Neural crest cell (in vitro differentiated cells): ENCODE data around the gene MCMBP. TPM values are rescaled to one million over a fixed set of nuclear protein-coding genes. Genes with fewer than 3 reads are reported as not detected.

Experiments
- DNase-seq: peaks from one replicate; pipeline ENCODE4 v3.0.0; 2021; ENCODE audit warnings: low read depth, mixed read lengths, low spot score
- H3K27ac Mint-ChIP-seq: one replicate; pipeline ENCODE4 v1.8.0; 2021; ENCODE audit warnings: mild to moderate bottlenecking, mixed read lengths; ENCODE audit not compliant: unreplicated experiment
- H3K27me3 Mint-ChIP-seq: 2 replicates; pipeline ENCODE4 v1.8.0; 2021; ENCODE audit warnings: low read depth, mild to moderate bottlenecking, mixed read lengths
- H3K36me3 Mint-ChIP-seq: 2 replicates; pipeline ENCODE4 v1.8.0; 2021; ENCODE audit warnings: low read depth, mild to moderate bottlenecking, mixed read lengths
- H3K4me1 Mint-ChIP-seq: 2 replicates; pipeline ENCODE4 v1.8.0; 2021; ENCODE audit warnings: mixed read lengths
- H3K4me3 Mint-ChIP-seq: one replicate; pipeline ENCODE4 v1.8.0; 2021; ENCODE audit warnings: mild to moderate bottlenecking, mixed read lengths
- H3K9me3 Mint-ChIP-seq: 2 replicates; pipeline ENCODE4 v1.8.0; 2021; ENCODE audit warnings: mixed read lengths
- CTCF ChIP-seq: fragments of 200-600 bp; sonication (generic); conservative IDR thresholded peaks from 2 replicates; pipeline ENCODE4 v1.5.0; 2021; ENCODE audit warnings: antibody characterized with exemption, mild to moderate bottlenecking
- total RNA-seq: library from RNA; stranded (reverse); gene quantifications from 2 replicates; pipeline ENCODE4 v1.2.1, GENCODE V29; 2021

MCMBP gene
- total RNA-seq, 1 donor from 2014 or later = 93.3 TPM

- Mint-ChIP-seq H3K9me3 (no peaks in the 10 kb centered on the region), H3K4me1 (no peaks in the 10 kb centered on the region), H3K27me3 (no peaks in the 10 kb centered on the region), H3K27ac (no peak overlapping the region), H3K4me3 (no peak overlapping the region), H3K36me3 (peaks cover 25% of the 10 kb centered on the region)
- no peak for TF ChIP-seq CTCF
- no peak for DNase-seq
Observed at GRCh38 chr10:119849031-119849789, 23.4 kb downstream of the MCMBP start.

GRCh38 chr10:119845656-119846055 is 27.0 kb downstream of the MCMBP start:
- no peak for DNase-seq
- Mint-ChIP-seq H3K4me3 (no peak overlapping the region), H3K4me1 (no peaks in the 10 kb centered on the region), H3K27me3 (no peaks in the 10 kb centered on the region), H3K36me3 (peaks cover 29% of the 10 kb centered on the region), H3K27ac (no peak overlapping the region), H3K9me3 (no peaks in the 10 kb centered on the region)
- TF ChIP-seq CTCF = no peak

DNA sequence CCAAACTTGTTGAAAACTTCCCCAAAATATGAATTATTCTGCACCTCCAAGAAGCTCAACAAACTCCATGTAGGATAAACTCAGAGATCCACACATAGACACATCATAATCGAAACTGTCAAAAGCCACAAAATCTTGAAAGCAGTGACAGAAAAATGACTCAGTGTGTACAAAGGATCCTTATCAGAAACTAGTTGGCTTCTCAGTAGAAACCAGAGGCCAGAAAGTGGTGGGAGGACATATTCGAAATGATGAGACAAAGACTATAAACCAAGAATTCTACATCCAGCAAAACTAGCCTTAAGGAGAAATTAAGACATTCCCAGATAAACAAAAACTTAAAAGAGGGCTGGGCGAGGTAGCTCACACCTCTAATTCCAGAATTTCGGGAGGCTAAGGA is 38.5 kb downstream of the MCMBP start:
- Mint-ChIP-seq H3K4me3 (no peak overlapping the region), H3K36me3 (peaks cover 51% of the 10 kb centered on the region), H3K9me3 (no peaks in the 10 kb centered on the region), H3K27ac (no peak overlapping the region), H3K4me1 (peaks cover 24% of the 10 kb centered on the region), H3K27me3 (no peaks in the 10 kb centered on the region)
- no peak for DNase-seq
- TF ChIP-seq CTCF = no peak

- H3K36me3 Mint-ChIP-seq = peaks cover 52% of the 10 kb centered on the region
- TF ChIP-seq CTCF = no peak
- DNase-seq = no peak
- H3K27me3 Mint-ChIP-seq = no peaks in the 10 kb centered on the region
- peaks cover 24% of the 10 kb centered on the region for H3K4me1 Mint-ChIP-seq
- H3K4me3 Mint-ChIP-seq = no peak overlapping the region
- H3K9me3 Mint-ChIP-seq = no peaks in the 10 kb centered on the region
- H3K27ac Mint-ChIP-seq = no peak overlapping the region
Observed at GRCh38 chr10:119832951-119833350, 39.7 kb downstream of the MCMBP start.

- Mint-ChIP-seq H3K4me3 (peak overlapping the region; percentile 66), H3K27me3 (no peaks in the 10 kb centered on the region), H3K27ac (peak overlapping the region; percentile 83), H3K4me1 (peaks cover 24% of the 10 kb centered on the region), H3K36me3 (peaks cover 45% of the 10 kb centered on the region), H3K9me3 (no peaks in the 10 kb centered on the region)
- no peak for TF ChIP-seq CTCF
- DNase-seq = no peak
Observed at GRCh38 chr10:119831656-119832055, 41.0 kb downstream of the MCMBP start.
